H1 (cell line): Measurements from ENCODE around the gene GOLGA2. TPM values are rescaled to one million over a fixed set of nuclear protein-coding genes. Genes with fewer than 3 reads are reported as not detected.

Experiments
- CTCF ChIA-PET: fragments of 300-600 bp; sonication (Branson Sonifier 250); formaldehyde crosslinking; loops from one replicate; lab custom pipeline; 2021; ENCODE audit not compliant: partially characterized antibody; lab: Charles Lee
- POLR2A ChIA-PET: fragments of 300-600 bp; sonication (Branson Sonifier 250); formaldehyde crosslinking; loops from one replicate; lab custom pipeline; 2021; ENCODE audit warnings: inconsistent platforms; ENCODE audit not compliant: partially characterized antibody; lab: Charles Lee
- DNase-seq, 2 experiments: peaks; one replicate each; pipeline versions ENCODE4 v3.0.0 to v3.0.0-alpha.2; 2010 to 2022; ENCODE audit warnings: low spot score in 2 of 2, low read depth in 1 of 2, mixed read lengths in 1 of 2
- FAIRE-seq: peaks from 2 replicates; lab custom pipeline; 2011; peaks lifted over from hg19 to GRCh38; lab: Jason Lieb, UNC
- H2AFZ ChIP-seq: 2 replicates; pipeline ENCODE4 v1.8.1; 2012; ENCODE audit warnings: low read length, inconsistent platforms
- H2AK5ac ChIP-seq: 2 replicates; pipeline ENCODE4 v1.6.1; 2013; ENCODE audit warnings: low read depth, low read length
- H2BK120ac ChIP-seq: replicated peaks from 2 replicates; pipeline ENCODE3; 2013; ENCODE audit warnings: low read depth, low read length, inconsistent platforms
- H2BK12ac ChIP-seq: 2 replicates; pipeline ENCODE4 v1.6.1; 2013; ENCODE audit warnings: low read depth, low read length
- H2BK15ac ChIP-seq: 2 replicates; pipeline ENCODE4 v1.6.1; 2013; ENCODE audit warnings: low read length
- H2BK20ac ChIP-seq: 2 replicates; pipeline ENCODE4 v1.6.1; 2013; ENCODE audit warnings: low read length
- H2BK5ac ChIP-seq: 2 replicates; pipeline ENCODE4 v1.6.1; 2013; ENCODE audit warnings: low read depth, low read length
- H3K14ac ChIP-seq: 2 replicates; pipeline ENCODE4 v1.6.1; 2013; ENCODE audit warnings: inconsistent platforms; ENCODE audit not compliant: insufficient read length
- H3K18ac ChIP-seq: 2 replicates; pipeline ENCODE4 v1.6.1; 2013; ENCODE audit warnings: low read length; ENCODE audit errors: extremely low read depth
- H3K23ac ChIP-seq: 2 replicates; pipeline ENCODE4 v1.6.1; 2013; ENCODE audit warnings: inconsistent platforms; ENCODE audit not compliant: insufficient read length
- H3K23me2 ChIP-seq: 2 replicates; pipeline ENCODE4 v1.6.1; 2013; ENCODE audit warnings: low read depth, low read length
- H3K27ac ChIP-seq: 2 replicates; pipeline ENCODE4 v1.6.1; 2011; ENCODE audit warnings: low read depth, low read length, inconsistent platforms
- H3K27me3 ChIP-seq, 4 experiments: replicated peaks in 1 of 4; 1 replicate in 1 of 4; 2 replicates in 3 of 4; pipeline versions ENCODE4 v1.6.1 to v1.8.1; 2011 to 2013; ENCODE audit warnings: low read length in 3 of 4, mild to moderate bottlenecking in 3 of 4, inconsistent platforms in 2 of 4, mixed read lengths in 2 of 4, moderate library complexity in 1 of 4; ENCODE audit not compliant: control insufficient read depth in 3 of 4, insufficient read depth in 3 of 4; ENCODE audit errors: extremely low read depth in 1 of 4
- H3K36me3 ChIP-seq, 4 experiments: 2 replicates each; pipeline versions ENCODE4 v1.6.1 to v1.8.1; 2011 to 2013; ENCODE audit warnings: mild to moderate bottlenecking in 4 of 4, low read length in 3 of 4, moderate library complexity in 2 of 4, control low read depth in 1 of 4, inconsistent platforms in 1 of 4; ENCODE audit not compliant: insufficient read depth in 4 of 4, control insufficient read depth in 2 of 4
- H3K4ac ChIP-seq: replicated peaks from 2 replicates; pipeline ENCODE3; 2013; ENCODE audit warnings: low read length, low read depth, mixed read lengths, inconsistent platforms; ENCODE audit not compliant: insufficient read length
- H3K4me1 ChIP-seq, 4 experiments: replicated peaks in 1 of 4; 1 replicate in 1 of 4; 2 replicates in 3 of 4; pipeline versions ENCODE4 v1.6.1 to v1.8.1; 2011 to 2013; ENCODE audit warnings: low read length in 3 of 4, inconsistent platforms in 2 of 4, mixed read lengths in 1 of 4; ENCODE audit not compliant: insufficient read depth in 4 of 4, control insufficient read depth in 3 of 4
- H3K4me2 ChIP-seq, 2 experiments: 2 replicates each; pipeline versions ENCODE4 v1.6.1 to v1.8.1; 2011 to 2013; ENCODE audit warnings: low read depth in 2 of 2, low read length in 2 of 2, control low read depth in 1 of 2, inconsistent platforms in 1 of 2, mild to moderate bottlenecking in 1 of 2; ENCODE audit not compliant: insufficient read depth in 1 of 2
- H3K4me3 ChIP-seq, 4 experiments: fragments of 200-600, 300-600 bp in 1 of 4; sonication (generic), shearing (Covaris generic), sonication (Bioruptor Twin) in 1 of 4; 2 replicates each; pipeline versions ENCODE4 v1.5.1 to v1.8.1; 2011 to 2016; ENCODE audit warnings: low read length in 4 of 4, low read depth in 3 of 4, control low read depth in 2 of 4, inconsistent platforms in 2 of 4, mild to moderate bottlenecking in 2 of 4, mixed read lengths in 1 of 4, moderate library complexity in 1 of 4; ENCODE audit not compliant: insufficient read depth in 2 of 4; ENCODE audit errors: extremely low read depth in 1 of 4
- H3K56ac ChIP-seq: replicated peaks from 2 replicates; pipeline ENCODE3; 2013; ENCODE audit warnings: low read depth, mild to moderate bottlenecking, mixed read lengths, low read length, inconsistent platforms; ENCODE audit not compliant: insufficient read length
- H3K79me1 ChIP-seq: 2 replicates; pipeline ENCODE4 v1.6.1; 2013; ENCODE audit warnings: low read depth, low read length, control low read depth
- H3K79me2 ChIP-seq, 2 experiments: 2 replicates each; pipeline versions ENCODE4 v1.6.1 to v1.8.1; 2012 to 2013; ENCODE audit warnings: low read length in 2 of 2, mild to moderate bottlenecking in 2 of 2, inconsistent platforms in 1 of 2; ENCODE audit not compliant: insufficient read depth in 2 of 2, control insufficient read depth in 1 of 2
- H3K9ac ChIP-seq, 4 experiments: replicated peaks in 1 of 4; 1 replicate in 1 of 4; 2 replicates in 3 of 4; pipeline versions ENCODE4 v1.6.1 to v1.8.1; 2011 to 2013; ENCODE audit warnings: low read depth in 3 of 4, low read length in 3 of 4, control low read depth in 2 of 4, mild to moderate bottlenecking in 2 of 4, moderate library complexity in 2 of 4, inconsistent platforms in 1 of 4; ENCODE audit errors: extremely low read depth in 1 of 4
- H3K9me3 ChIP-seq, 2 experiments: 2 replicates each; pipeline versions ENCODE4 v1.6.1 to v1.8.1; 2012 to 2013; ENCODE audit warnings: mild to moderate bottlenecking in 2 of 2, moderate library complexity in 2 of 2, control low read depth in 1 of 2, inconsistent platforms in 1 of 2, low read depth in 1 of 2, low read length in 1 of 2, mixed read lengths in 1 of 2; ENCODE audit not compliant: insufficient read depth in 2 of 2
- H4K20me1 ChIP-seq, 2 experiments: replicated peaks in 1 of 2; 2 replicates each; pipeline versions ENCODE3 to v1.8.1; 2011 to 2013; ENCODE audit warnings: inconsistent platforms in 2 of 2, low read length in 2 of 2, mild to moderate bottlenecking in 1 of 2; ENCODE audit not compliant: insufficient read depth in 2 of 2, control insufficient read depth in 1 of 2
- H4K5ac ChIP-seq: 2 replicates; pipeline ENCODE4 v1.6.1; 2013; ENCODE audit warnings: low read length, low read depth, mixed read lengths, inconsistent platforms; ENCODE audit not compliant: insufficient read length
- H4K8ac ChIP-seq: 2 replicates; pipeline ENCODE4 v1.8.0; 2013; ENCODE audit warnings: mild to moderate bottlenecking, moderate library complexity, low read length, inconsistent platforms; ENCODE audit not compliant: insufficient read depth; ENCODE audit errors: extremely low read depth
- H4K91ac ChIP-seq: replicated peaks from 2 replicates; pipeline ENCODE3; 2013; ENCODE audit warnings: low read length, mixed read lengths, inconsistent platforms; ENCODE audit not compliant: insufficient read length
- CREB1 ChIP-seq: IDR thresholded peaks from 2 replicates; pipeline ENCODE4 v1.6.1; 2012; ENCODE audit warnings: inconsistent platforms
- SP2 ChIP-seq: IDR thresholded peaks from 2 replicates; pipeline ENCODE4 v1.6.1; 2012; ENCODE audit warnings: mild to moderate bottlenecking, low read length, inconsistent platforms
- ZNF274 ChIP-seq: IDR thresholded peaks from 2 replicates; pipeline ENCODE4 v1.7.0; 2012; ENCODE audit warnings: low read length, borderline replicate concordance; ENCODE audit errors: extremely low read depth
- WGBS, 2 experiments: shearing (Covaris generic) in 1 of 2; methylation state at CpG; one replicate each; pipeline versions ENCODE4 v1.1.6 to v1.1.7; 2013 to 2015; ENCODE audit warnings: low lambda C conversion rate in 2 of 2, mixed read lengths in 2 of 2, inconsistent platforms in 1 of 2, low coverage in 1 of 2, missing lambda C conversion rate in 1 of 2; ENCODE audit not compliant: insufficient replicate concordance in 2 of 2, insufficient coverage in 1 of 2, insufficient read length in 1 of 2; ENCODE audit errors: extremely low coverage in 1 of 2, missing lambda C conversion rate in 1 of 2; 5-methylcytosine and 5-hydroxymethylcytosine counted together
- polyA plus RNA-seq, 7 experiments: library from polyadenylated mRNA; depleted of rRNA in 3 of 7; stranded (reverse) in 5 of 7; unstranded in 2 of 7; fragments of >200 nt in 5 of 7; fragments of 200-250 nt in 2 of 7; gene quantifications; 1 replicate in 5 of 7; 2 replicates in 1 of 7; 4 replicates in 1 of 7; pipeline versions ENCODE4 v1.2.1 to v1.2.3, GENCODE V29; 2011 to 2013; ENCODE audit warnings: missing spikeins in 2 of 7, mixed read lengths in 2 of 7
- total RNA-seq: library from RNA; stranded (reverse); fragmentation: NEBNext Ultra II Directional; extraction: Animal tissue kit (Norgen Biotek cat#: 25700); gene quantifications from 2 replicates; pipeline ENCODE4 v1.2.1, GENCODE V29; 2021

Gene GOLGA2
- total and polyA plus RNA-seq, 2 of the 8 experiments (the other 6 are each of a cell fraction or from before 2014, with no cell fraction given), result 13.1 to 43.6 TPM

DNA sequence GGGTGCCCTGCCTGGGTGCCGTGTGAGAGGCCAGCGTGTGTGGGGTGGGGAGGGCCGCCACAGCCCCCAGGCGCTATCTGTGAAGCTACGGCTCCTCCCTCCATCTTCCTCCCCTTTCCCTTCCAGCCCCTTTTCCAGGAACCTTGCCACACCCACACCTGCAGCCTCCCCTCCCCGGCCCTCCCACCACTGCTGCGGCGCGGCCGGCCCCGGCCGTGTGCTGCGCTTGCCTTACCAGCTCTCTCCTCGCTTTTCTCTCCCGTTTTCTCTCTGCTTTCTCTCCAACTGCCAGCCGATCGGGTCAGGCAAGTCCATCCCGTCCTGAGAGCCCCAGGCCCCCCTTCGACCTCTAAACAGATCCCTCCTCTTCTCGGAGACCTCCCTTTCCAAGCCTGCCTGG is 21.4 kb downstream of the GOLGA2 start:
- FAIRE-seq (no peak), DNase-seq (no peak)
- no peak overlapping the region for H4K8ac ChIP-seq
- no peak overlapping the region for H2BK5ac ChIP-seq
- no peak overlapping the region for H3K4me3 ChIP-seq
- H3K4me2 ChIP-seq, result no peak overlapping the region
- no peaks in the 10 kb centered on the region; a peak in 1 of 7 replicates for H3K27me3 ChIP-seq
- no peak overlapping the region for H4K5ac ChIP-seq
- H2BK15ac ChIP-seq, result no peak overlapping the region
- H3K9me3 ChIP-seq, result no peaks in the 10 kb centered on the region
- peaks cover 10 to 25% of the 10 kb centered on the region in 2 experiments for H4K20me1 ChIP-seq
- no peak overlapping the region for H3K9ac ChIP-seq
- no peak overlapping the region for H4K91ac ChIP-seq
- H3K79me2 ChIP-seq, result peaks cover 0 to 7% of the 10 kb centered on the region in 2 experiments; a peak in 1 of 4 replicates
- H3K23ac ChIP-seq, result no peak overlapping the region
- 75% methylated on average over 12 of the region's 20 CpGs; no CpG with 5 or more reads in 1 of the 2 experiments for WGBS, 2 experiments
- 0 out of 2 replicates have a peak overlapping the region, but pooled peaks have one; percentile 53 for H2AK5ac ChIP-seq
- peaks cover 8% of the 10 kb centered on the region for H3K79me1 ChIP-seq
- no peak overlapping the region for H3K18ac ChIP-seq
- H2AFZ ChIP-seq, result no peak overlapping the region
- H2BK12ac ChIP-seq, result no peak overlapping the region
- no peak overlapping the region for H2BK120ac ChIP-seq
- peaks cover 4 to 19% (median 9%) of the 10 kb centered on the region in 4 experiments; a peak in 6 of 8 replicates for H3K36me3 ChIP-seq
- peaks cover 11% of the 10 kb centered on the region for H3K23me2 ChIP-seq
- no peak overlapping the region for H3K4ac ChIP-seq
- CTCF ChIA-PET, result interaction anchor here (0.8 to 7.9 kb wide), 16 partner anchors 9 to 102 kb away, joined by 3 to 58 read pairs (median 4); no protein-coding TSS in a partner anchor
- no peak overlapping the region for H2BK20ac ChIP-seq
- POLR2A ChIA-PET, result interaction anchor here (0.6 to 2.5 kb wide), 13 partner anchors 11 to 130 kb away, joined by 3 to 16 read pairs (median 5); partner anchors contain the start of genes BBLN, GOLGA2 and SWI5
- H3K27ac ChIP-seq, result no peak overlapping the region
- peaks cover 0 to 7% (median 6%) of the 10 kb centered on the region in 4 experiments; a peak in 5 of 7 replicates for H3K4me1 ChIP-seq
- no peak overlapping the region for H3K14ac ChIP-seq
- no peak overlapping the region for H3K56ac ChIP-seq
- no peak for TF ChIP-seq SP2
- no peak for TF ChIP-seq ZNF274
- TF ChIP-seq CREB1, result no peak
